Measurements from ENCODE around the gene SOX14.

SOX14 gene

GRCh38 chr3:137772214-137772955 is 8.3 kb downstream of the SOX14 start:
- FAIRE-seq (no peak), DNase-seq (ENCODE audit: insufficient read length, low spot score) (no peak)
- TF ChIP-seq CTCF (IDR thresholded peaks at IDR 0.05; ENCODE audit: insufficient read depth, missing control alignments), result no peak

- FAIRE-seq, result no peak
- TF ChIP-seq CTCF (IDR thresholded peaks at IDR 0.05; ENCODE audit: insufficient read depth, missing control alignments), result no peak
- DNase-seq (ENCODE audit: insufficient read length, low spot score), result no peak
Observed at GRCh38 chr3:137778941-137779340, 14.8 kb downstream of the SOX14 start.

DNA sequence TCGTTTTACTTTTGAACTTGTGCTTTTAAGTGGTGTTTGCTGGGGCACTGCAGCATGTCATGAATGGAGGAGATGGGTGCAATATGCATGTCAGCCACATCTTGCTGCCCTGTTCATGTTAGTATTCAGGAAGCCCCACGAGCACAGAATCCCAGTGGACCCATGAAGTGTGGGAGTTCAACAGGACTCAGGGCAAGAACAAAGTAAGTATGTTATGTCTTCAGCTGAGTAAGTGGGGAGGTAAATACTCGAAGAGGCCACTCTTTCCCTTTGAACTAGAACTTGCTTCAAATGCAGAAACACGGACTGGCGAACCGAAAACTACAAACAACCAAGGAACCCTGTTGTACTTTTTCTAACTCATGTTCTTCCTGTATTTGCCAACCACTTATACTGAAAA is 23.4 kb downstream of the SOX14 start:
- TF ChIP-seq CTCF (IDR thresholded peaks at IDR 0.05; ENCODE audit: insufficient read depth, missing control alignments), result no peak
- no peak for DNase-seq (ENCODE audit: insufficient read length, low spot score)
- no peak for FAIRE-seq

- no peak for TF ChIP-seq CTCF (IDR thresholded peaks at IDR 0.05; ENCODE audit: insufficient read depth, missing control alignments)
- no peak for DNase-seq (ENCODE audit: insufficient read length, low spot score)
- FAIRE-seq, result no peak
Observed at GRCh38 chr3:137789236-137789635, 25.1 kb downstream of the SOX14 start.

DNA sequence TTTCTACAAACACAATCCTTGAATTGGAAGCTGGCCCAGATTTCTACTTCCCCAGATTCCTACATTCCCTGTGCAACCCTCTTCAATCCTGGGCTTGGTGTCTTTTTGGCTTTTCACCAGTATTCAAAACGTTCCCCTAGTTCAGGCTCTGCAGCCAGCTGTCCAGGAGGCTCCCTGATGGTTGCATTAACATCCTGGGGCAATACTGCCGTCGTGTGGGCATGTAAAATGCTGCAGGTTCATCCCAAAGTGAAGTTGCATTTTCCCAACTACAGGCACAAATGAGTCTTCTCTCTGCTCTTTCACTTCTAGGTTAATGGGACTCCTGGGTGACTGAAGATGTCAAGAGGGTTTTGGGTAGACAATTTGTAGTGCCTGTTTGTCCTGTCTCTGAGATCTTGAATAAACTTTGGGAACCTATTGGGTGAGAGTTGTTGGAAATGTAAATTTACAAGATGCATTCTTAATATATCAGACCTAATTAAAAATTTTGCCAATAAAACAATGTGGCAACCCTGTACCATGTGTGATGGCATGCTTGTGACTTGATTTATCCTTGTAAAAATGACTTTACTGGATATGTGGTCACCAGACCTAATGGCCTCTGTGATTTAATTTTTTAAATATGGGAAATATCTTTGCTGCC is 28.6 kb downstream of the SOX14 start:
- DNase-seq (ENCODE audit: insufficient read length, low spot score), result no peak
- no peak for FAIRE-seq
- TF ChIP-seq CTCF (IDR thresholded peaks at IDR 0.05; ENCODE audit: insufficient read depth, missing control alignments), result peak; percentile 61

DNA sequence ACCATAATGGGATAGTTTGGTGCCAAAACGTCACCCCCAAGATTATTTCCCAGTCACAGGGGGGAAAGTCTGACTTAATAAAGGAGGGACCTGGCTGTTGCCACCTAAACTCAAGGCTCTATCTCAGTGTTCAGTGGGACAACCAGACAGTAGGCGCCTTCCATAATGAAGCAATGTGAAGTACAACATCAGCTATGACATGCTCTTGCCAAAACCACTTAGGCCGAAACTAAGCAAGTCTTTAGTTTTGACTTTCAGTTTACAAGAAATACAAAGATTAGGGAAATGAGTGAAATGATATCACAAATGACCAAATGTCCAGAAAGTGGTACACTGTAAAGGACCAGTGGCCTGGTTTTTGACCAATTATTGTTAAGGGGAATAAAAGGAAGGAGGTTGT is 32.9 kb downstream of the SOX14 start:
- TF ChIP-seq CTCF (IDR thresholded peaks at IDR 0.05; ENCODE audit: insufficient read depth, missing control alignments), result no peak
- FAIRE-seq (no peak), DNase-seq (ENCODE audit: insufficient read length, low spot score) (no peak)

DNA sequence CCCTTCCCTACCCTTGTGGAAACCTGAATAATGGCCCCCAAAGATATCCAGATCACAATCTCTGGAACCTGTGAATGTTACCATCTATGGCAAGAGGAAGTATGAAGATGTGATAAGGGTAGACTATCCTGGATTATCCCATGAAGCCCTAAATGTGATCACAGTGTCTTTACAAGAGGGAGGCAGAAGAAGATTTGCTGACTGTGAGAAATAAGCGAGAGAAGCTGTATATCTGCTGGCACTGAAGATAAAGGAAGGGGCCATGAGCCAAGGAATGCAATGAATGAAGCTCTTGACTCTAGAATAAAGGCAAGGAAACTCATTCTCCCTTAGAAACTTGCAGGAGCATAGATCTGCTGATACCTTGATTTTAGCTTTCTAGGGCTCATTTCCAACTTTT is 39.1 kb downstream of the SOX14 start:
- DNase-seq (ENCODE audit: insufficient read length, low spot score) (no peak), FAIRE-seq (no peak)
- no peak for TF ChIP-seq CTCF (IDR thresholded peaks at IDR 0.05; ENCODE audit: insufficient read depth, missing control alignments)
